ENCODE data around the gene FIBP.

- TF ChIP-seq CTCF (IDR thresholded peaks at IDR 0.05; ENCODE audit: borderline replicate concordance, extremely low read depth, low read length, poor library complexity, severe bottlenecking) (no peak), EZH2 (IDR thresholded peaks at IDR 0.05; ENCODE audit: borderline replicate concordance, low read depth, low read length, severe bottlenecking) (no peak)
These were observed 37.8 kb downstream of the FIBP start for GRCh38 chr11:65850217-65851082.
